Motor neuron (in vitro differentiated cells): ENCODE measurements around the gene GDPD3. TPM values are rescaled to one million over a fixed set of nuclear protein-coding genes. Genes with fewer than 3 reads are reported as not detected.
"Not testable (repeated sequence)": the region's sequence is repeated elsewhere in the genome, so short reads cannot be mapped to it uniquely, and the experiment has no call there.

ENCODE experiments used
- ATAC-seq, 8 experiments: fragments of 200-7000 bp; cut with Tn5 transposase; replicated peaks in 6 of 8; 2 replicates each; pipeline ENCODE4 v1.8.0; 2021; ENCODE audit warnings: mild to moderate bottlenecking in 8 of 8, moderate library complexity in 8 of 8
- H3K27ac ChIP-seq, 2 donors: fragments of 250-450 bp; sonication (Bioruptor Pico); 2 replicates each; pipeline ENCODE4 v1.9.0; 2021; ENCODE audit warnings: antibody characterized with exemption in 2 of 2, mild to moderate bottlenecking in 2 of 2, moderate library complexity in 1 of 2
- H3K4me1 ChIP-seq, 2 donors: fragments of 250-450 bp; sonication (Bioruptor Pico); replicated peaks in 1 of 2; 2 replicates each; pipeline ENCODE4 v1.6.1; 2021; ENCODE audit warnings: antibody characterized with exemption in 2 of 2, mild to moderate bottlenecking in 2 of 2, moderate library complexity in 1 of 2
- H3K4me3 ChIP-seq, 5 donors: fragments of 250-450 bp; sonication (Bioruptor Pico); 2 replicates each; pipeline ENCODE4 v1.9.0; 2021; ENCODE audit warnings: antibody characterized with exemption in 5 of 5, mild to moderate bottlenecking in 5 of 5, moderate library complexity in 4 of 5
- WGBS, 10 experiments: fragments of 450-650 bp; shearing (Covaris generic); methylation state at CpG; one replicate each; pipeline ENCODE4 v1.0.0; 2022; 5-methylcytosine and 5-hydroxymethylcytosine counted together
- in situ Hi-C, 9 experiments: fragments of 400-800 bp; cut with MboI; loops; one replicate each; pipeline ENCODE4 v1.15.0; 2021; ENCODE audit warnings: low sequenced_read_pairs in 9 of 9, low pct_unique_long_range_greater_than_20kb in 2 of 9; ENCODE audit not compliant: unreplicated experiment in 9 of 9
- total RNA-seq, 8 experiments: library from RNA; unstranded; fragments of 300-600 nt; gene quantifications; 2 replicates each; pipeline versions ENCODE4 v1.2.3 to v1.2.4, GENCODE V29; 2022

The GDPD3 gene
- total RNA-seq, 8 experiments from 2014 or later = 1.1 to 3.0 (median 2.1) TPM

GRCh38 chr16:30119428-30119827, 6.1 kb upstream of the GDPD3 start:
- 43 to 100% (median 98%) methylated on average over 1 to 2 of the region's 2 CpGs; no CpG with 5 or more reads in 4 of the 10 experiments for WGBS, 10 experiments
- peak in 1 of 8 experiments; percentile 7 for ATAC-seq
- H3K4me1 ChIP-seq = peaks cover 2 to 3% of the 10 kb centered on the region in 2 donors
- in situ Hi-C loops = loop anchor here in 1 of 9 experiments (25.0 kb wide), 1 partner anchor 293 kb away; the partner anchor contains the start of gene ZNF771
- H3K27ac ChIP-seq = no peak overlapping the region
- no peak overlapping the region for H3K4me3 ChIP-seq

GRCh38 chr16:30117768-30118167, 4.4 kb upstream of the GDPD3 start:
- H3K4me3 ChIP-seq = no peak overlapping the region
- WGBS, 10 experiments = 40 to 100% (median 93%) methylated on average over 1 to 9 of the region's 10 CpGs; no CpG with 5 or more reads in 5 of the 10 experiments
- ATAC-seq = no peak
- peaks cover 0 to 11% of the 10 kb centered on the region in 2 donors for H3K4me1 ChIP-seq
- in situ Hi-C loops = loop anchor here in 1 of 9 experiments (25.0 kb wide), 1 partner anchor 295 kb away; the partner anchor contains the start of gene ZNF771
- H3K27ac ChIP-seq = no peak overlapping the region

- WGBS, 10 experiments = 60 to 100% (median 93%) methylated on average over 1 to 4 of the region's 16 CpGs; no CpG with 5 or more reads in 6 of the 10 experiments
- no peak overlapping the region for H3K27ac ChIP-seq
- ATAC-seq = no peak
- in situ Hi-C loops = loop anchor here in 1 of 9 experiments (25.0 kb wide), 1 partner anchor 296 kb away; the partner anchor contains the start of gene ZNF771
- H3K4me3 ChIP-seq = no peak overlapping the region
- peaks cover 0 to 8% of the 10 kb centered on the region in 2 donors for H3K4me1 ChIP-seq
Observed at GRCh38 chr16:30116291-30117207, 3.2 kb upstream of the GDPD3 start.

GRCh38 chr16:30115238-30115637, 1.9 kb upstream of the GDPD3 start:
- Histone ChIP-seq H3K4me3 (no peak overlapping the region), H3K27ac (no peak overlapping the region), H3K4me1 (peaks cover 0 to 8% of the 10 kb centered on the region in 2 donors)
- no peak for ATAC-seq
- WGBS, 10 experiments = 90 to 100% (median 94%) methylated on average over 2 to 6 of the region's 7 CpGs; no CpG with 5 or more reads in 6 of the 10 experiments
- in situ Hi-C loops = loop anchor here in 1 of 9 experiments (25.0 kb wide), 1 partner anchor 297 kb away; the partner anchor contains the start of gene ZNF771

- WGBS, 10 experiments = 88 to 100% (median 100%) methylated on average over 1 to 6 of the region's 7 CpGs; no CpG with 5 or more reads in 3 of the 10 experiments
- not testable (repeated sequence) for H3K4me3 ChIP-seq, H3K27ac ChIP-seq, H3K4me1 ChIP-seq, ATAC-seq
- in situ Hi-C loops = loop anchor here in 1 of 9 experiments (25.0 kb wide), 1 partner anchor 297 kb away; the partner anchor contains the start of gene ZNF771
Observed at GRCh38 chr16:30114833-30115232, 1.5 kb upstream of the GDPD3 start.

GRCh38 chr16:30114411-30114810, 1.1 kb upstream of the GDPD3 start:
- H3K4me1 ChIP-seq = peaks cover 0 to 8% of the 10 kb centered on the region in 2 donors
- no peak for ATAC-seq
- in situ Hi-C loops = loop anchor here in 1 of 9 experiments (25.0 kb wide), 1 partner anchor 298 kb away; the partner anchor contains the start of gene ZNF771

GRCh38 chr16:30113711-30114333, 485 bp upstream of the GDPD3 start:
- 87 to 100% (median 90%) methylated on average over 1 to 7 of the region's 20 CpGs; no CpG with 5 or more reads in 7 of the 10 experiments for WGBS, 10 experiments
- in situ Hi-C loops = loop anchor here in 1 of 9 experiments (25.0 kb wide), 1 partner anchor 298 kb away; the partner anchor contains the start of gene ZNF771
- peaks cover 0 to 8% of the 10 kb centered on the region in 2 donors for H3K4me1 ChIP-seq
- H3K27ac ChIP-seq = peak overlapping the region in 1 of 2 donors; percentile 36
- H3K4me3 ChIP-seq = no peak overlapping the region
- ATAC-seq = peak in 3 of 8 experiments; percentile 11 to 16 (median 11)

More at GRCh38 chr16:30114411-30114810, 1.1 kb upstream of the GDPD3 start:
- Histone ChIP-seq H3K27ac (no peak overlapping the region), H3K4me3 (no peak overlapping the region)
- 60 to 92% (median 91%) methylated on average over 1 to 4 of the region's 11 CpGs; no CpG with 5 or more reads in 7 of the 10 experiments for WGBS, 10 experiments

GRCh38 chr16:30112197-30113030, 923 bp downstream of the GDPD3 start:
- 80 to 100% (median 93%) methylated on average over 1 to 3 of the region's 29 CpGs; no CpG with 5 or more reads in 6 of the 10 experiments for WGBS, 10 experiments
- in situ Hi-C loops = loop anchor here in 1 of 9 experiments (25.0 kb wide), 1 partner anchor 300 kb away; the partner anchor contains the start of gene ZNF771
- peak in 7 of 8 experiments; percentile 5 to 78 (median 20) for ATAC-seq
- H3K4me1 ChIP-seq = peaks cover 0 to 8% of the 10 kb centered on the region in 2 donors
- H3K27ac ChIP-seq = peak overlapping the region in 1 of 2 donors; percentile 28
- H3K4me3 ChIP-seq = no peak overlapping the region

- peaks cover 0 to 8% of the 10 kb centered on the region in 2 donors for H3K4me1 ChIP-seq
- ATAC-seq = no peak
- WGBS, 10 experiments = 0 to 73% (median 54%) methylated on average over 1 to 6 of the region's 7 CpGs; no CpG with 5 or more reads in 2 of the 10 experiments
- no peak overlapping the region for H3K4me3 ChIP-seq
- in situ Hi-C loops = loop anchor here in 1 of 9 experiments (25.0 kb wide), 1 partner anchor 302 kb away; the partner anchor contains the start of gene ZNF771
- H3K27ac ChIP-seq = no peak overlapping the region
Observed at GRCh38 chr16:30110661-30111060, 2.7 kb downstream of the GDPD3 start.

- in situ Hi-C loops = loop anchor here in 1 of 9 experiments (25.0 kb wide), 1 partner anchor 304 kb away; the partner anchor contains the start of gene ZNF771
- no peak overlapping the region for H3K27ac ChIP-seq
- no peak overlapping the region for H3K4me3 ChIP-seq
- WGBS, 10 experiments = 80 to 100% (median 83%) methylated on average over 1 to 4 of the region's 15 CpGs; no CpG with 5 or more reads in 5 of the 10 experiments
- peaks cover 0 to 5% of the 10 kb centered on the region in 2 donors for H3K4me1 ChIP-seq
- no peak for ATAC-seq
Observed at GRCh38 chr16:30108059-30108850, 5.1 kb downstream of the GDPD3 start.

GRCh38 chr16:30104492-30104891, 8.8 kb downstream of the GDPD3 start:
- Histone ChIP-seq H3K27ac (no peak overlapping the region), H3K4me3 (no peak overlapping the region), H3K4me1 (no peaks in the 10 kb centered on the region)
- 20 to 100% (median 67%) methylated on average over 1 to 3 of the region's 6 CpGs; no CpG with 5 or more reads in 3 of the 10 experiments for WGBS, 10 experiments
- ATAC-seq = no peak
- in situ Hi-C loops = loop anchor here in 1 of 9 experiments (25.0 kb wide), 1 partner anchor 308 kb away; the partner anchor contains the start of gene ZNF771
